A673 (cell line): ENCODE measurements around the gene FGD4. TPM values are rescaled to one million over a fixed set of nuclear protein-coding genes. Genes with fewer than 3 reads are reported as not detected.
"Not testable (repeated sequence)": the region's sequence is repeated elsewhere in the genome, so short reads cannot be mapped to it uniquely, and the experiment has no call there.

Experiments used
- BruUV-seq: library from RNA; stranded (reverse); fragments of 400-500 nt; replicated peaks from 2 replicates; lab custom pipeline; 2021; lab: Mats Ljungman, UMichigan
- CTCF ChIA-PET: fragments of 300-600 bp; sonication (Branson Sonifier 250); formaldehyde crosslinking; loops from one replicate; lab custom pipeline; 2022; ENCODE audit warnings: antibody characterized with exemption; lab: Charles Lee
- POLR2A ChIA-PET: fragments of 300-600 bp; sonication (Branson Sonifier 250); formaldehyde crosslinking; loops from one replicate; lab custom pipeline; 2022; ENCODE audit warnings: antibody characterized with exemption; ENCODE audit not compliant: low non-redundant PET; lab: Charles Lee
- DNase-seq: peaks from one replicate; pipeline ENCODE4 v3.0.0-alpha.2; 2015; ENCODE audit warnings: low spot score
- H3K27ac ChIP-seq: fragments of 200-600 bp; sonication (generic); 2 replicates; pipeline ENCODE4 v1.5.1; 2016; ENCODE audit warnings: mixed run types, low read depth, mild to moderate bottlenecking, mixed read lengths, antibody characterized with exemption, low read length; ENCODE audit not compliant: poor library complexity, severe bottlenecking
- H3K27me3 ChIP-seq: fragments of 200-600 bp; sonication (generic); replicated peaks from 2 replicates; pipeline ENCODE4 v1.6.1; 2017; ENCODE audit warnings: mixed run types, low read depth, mild to moderate bottlenecking, mixed read lengths, antibody characterized with exemption, low read length; ENCODE audit not compliant: insufficient read depth, poor library complexity
- H3K36me3 ChIP-seq: fragments of 200-600 bp; sonication (generic); 2 replicates; pipeline ENCODE4 v1.6.1; 2016; ENCODE audit warnings: mixed run types, mild to moderate bottlenecking, mixed read lengths, antibody characterized with exemption, low read length; ENCODE audit not compliant: insufficient read depth, poor library complexity, severe bottlenecking
- H3K4me1 ChIP-seq: fragments of 200-600 bp; sonication (generic); 2 replicates; pipeline ENCODE4 v1.6.1; 2017; ENCODE audit warnings: mixed run types, mild to moderate bottlenecking, mixed read lengths, antibody characterized with exemption, low read length; ENCODE audit not compliant: insufficient read depth, poor library complexity, severe bottlenecking
- H3K4me3 ChIP-seq: fragments of 200-600 bp; sonication (generic); 2 replicates; pipeline ENCODE4 v1.5.1; 2016; ENCODE audit warnings: low read depth, mixed run types, mild to moderate bottlenecking, mixed read lengths, low read length; ENCODE audit not compliant: poor library complexity, severe bottlenecking
- H3K9me3 ChIP-seq: fragments of 200-600 bp; sonication (generic); 2 replicates; pipeline ENCODE4 v1.6.1; 2016; ENCODE audit warnings: mixed run types, low read depth, mild to moderate bottlenecking, mixed read lengths, antibody characterized with exemption, low read length; ENCODE audit not compliant: poor library complexity, severe bottlenecking
- EZH2 ChIP-seq: fragments of 200-600 bp; sonication (generic); IDR thresholded peaks from 2 replicates; pipeline ENCODE4 v1.6.1; 2017; ENCODE audit warnings: borderline replicate concordance, low read depth, mild to moderate bottlenecking, mixed read lengths, antibody characterized with exemption, low read length; ENCODE audit not compliant: poor library complexity, severe bottlenecking
- intact Hi-C: fragments of 100-400 bp; cut with micrococcal nuclease; formaldehyde crosslinking; loops from one replicate; pipeline ENCODE4 v1.10.0; 2022; ENCODE audit not compliant: unreplicated experiment
- total RNA-seq: library from RNA; stranded (reverse); gene quantifications from 2 replicates; pipeline ENCODE4 v1.2.3, GENCODE V29; 2021
- TF ChIP-seq, protein P1 (sequence below): fragments of 300-800, 200-600 bp; sonication (generic); conservative IDR thresholded peaks from 2 replicates; pipeline ENCODE4 v1.5.1; 2017; ENCODE audit warnings: low read depth, mild to moderate bottlenecking, antibody characterized with exemption, low read length, moderate library complexity, mixed read lengths

Gene FGD4
- total RNA-seq, 1 experiment from 2014 or later, result 21.5 TPM

DNA sequence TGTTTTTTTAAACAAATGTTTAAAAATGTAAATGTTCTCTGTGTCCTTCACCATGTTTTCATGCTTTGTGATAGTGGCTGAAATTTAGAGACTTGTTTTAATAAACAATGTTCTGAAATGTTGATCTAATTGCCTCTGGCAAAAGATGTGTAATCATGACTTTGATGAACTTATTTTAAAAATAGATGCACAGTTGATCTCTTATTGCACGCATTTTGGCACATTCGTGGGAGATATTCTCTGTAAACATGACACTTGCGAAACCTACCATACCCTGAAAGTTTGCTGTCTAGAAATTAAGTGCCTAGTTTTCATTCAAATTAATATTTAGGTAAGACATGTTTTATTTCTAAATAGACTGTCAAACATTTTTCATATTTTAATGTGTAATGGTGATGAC is 160.1 kb downstream of the FGD4 start:
- POLR2A ChIA-PET, result no interaction called here

DNA sequence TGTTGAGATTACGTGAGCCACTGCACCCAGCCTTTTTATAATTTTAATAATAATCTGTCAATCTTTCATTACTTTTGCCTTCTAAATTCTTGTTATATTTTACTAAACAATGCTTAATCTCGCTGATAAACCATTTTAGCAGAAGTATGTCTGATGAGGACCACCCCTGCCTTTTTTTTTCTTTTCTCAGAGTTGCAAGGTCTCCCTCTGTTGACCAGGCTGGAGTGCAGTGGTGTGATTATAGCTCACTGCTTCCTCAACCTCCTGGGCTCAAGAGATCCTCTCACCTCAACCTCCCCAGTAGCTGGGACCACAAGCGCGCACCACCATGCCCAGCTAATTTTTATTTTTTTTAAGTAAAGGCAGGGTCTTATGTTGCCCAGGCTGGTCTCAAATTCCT is 161.2 kb downstream of the FGD4 start:
- no peak for DNase-seq
- TF ChIP-seq, protein P1, sequence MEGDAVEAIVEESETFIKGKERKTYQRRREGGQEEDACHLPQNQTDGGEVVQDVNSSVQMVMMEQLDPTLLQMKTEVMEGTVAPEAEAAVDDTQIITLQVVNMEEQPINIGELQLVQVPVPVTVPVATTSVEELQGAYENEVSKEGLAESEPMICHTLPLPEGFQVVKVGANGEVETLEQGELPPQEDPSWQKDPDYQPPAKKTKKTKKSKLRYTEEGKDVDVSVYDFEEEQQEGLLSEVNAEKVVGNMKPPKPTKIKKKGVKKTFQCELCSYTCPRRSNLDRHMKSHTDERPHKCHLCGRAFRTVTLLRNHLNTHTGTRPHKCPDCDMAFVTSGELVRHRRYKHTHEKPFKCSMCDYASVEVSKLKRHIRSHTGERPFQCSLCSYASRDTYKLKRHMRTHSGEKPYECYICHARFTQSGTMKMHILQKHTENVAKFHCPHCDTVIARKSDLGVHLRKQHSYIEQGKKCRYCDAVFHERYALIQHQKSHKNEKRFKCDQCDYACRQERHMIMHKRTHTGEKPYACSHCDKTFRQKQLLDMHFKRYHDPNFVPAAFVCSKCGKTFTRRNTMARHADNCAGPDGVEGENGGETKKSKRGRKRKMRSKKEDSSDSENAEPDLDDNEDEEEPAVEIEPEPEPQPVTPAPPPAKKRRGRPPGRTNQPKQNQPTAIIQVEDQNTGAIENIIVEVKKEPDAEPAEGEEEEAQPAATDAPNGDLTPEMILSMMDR, result no peak
- TF ChIP-seq EZH2, result no peak
- intact Hi-C loops, result no loop called here
- POLR2A ChIA-PET, result interaction anchor here (0.5 kb wide), 1 partner anchor 18 kb away, joined by 8 read pairs; no protein-coding TSS in a partner anchor
- Histone ChIP-seq H3K36me3 (no peaks in the 10 kb centered on the region), H3K4me1 (peaks cover 6% of the 10 kb centered on the region), H3K9me3 (no peaks in the 10 kb centered on the region), H3K27me3 (no peaks in the 10 kb centered on the region), H3K27ac (no peak overlapping the region), H3K4me3 (no peak overlapping the region)
- no TSS peak for BruUV-seq
- CTCF ChIA-PET, result interaction anchor here (0.6 kb wide), 1 partner anchor 38 kb away, joined by 4 read pairs; no protein-coding TSS in a partner anchor

More for the DNA sequence above, 160.1 kb downstream of the FGD4 start:
- Histone ChIP-seq H3K4me3 (no peak overlapping the region), H3K27ac (no peak overlapping the region), H3K36me3 (no peaks in the 10 kb centered on the region), H3K27me3 (no peaks in the 10 kb centered on the region), H3K9me3 (no peaks in the 10 kb centered on the region), H3K4me1 (peaks cover 6% of the 10 kb centered on the region)
- CTCF ChIA-PET, result no interaction called here
- BruUV-seq, result no TSS peak
- TF ChIP-seq EZH2, result no peak
- TF ChIP-seq, protein P1, result no peak
- no peak for DNase-seq
- intact Hi-C loops, result no loop called here

DNA sequence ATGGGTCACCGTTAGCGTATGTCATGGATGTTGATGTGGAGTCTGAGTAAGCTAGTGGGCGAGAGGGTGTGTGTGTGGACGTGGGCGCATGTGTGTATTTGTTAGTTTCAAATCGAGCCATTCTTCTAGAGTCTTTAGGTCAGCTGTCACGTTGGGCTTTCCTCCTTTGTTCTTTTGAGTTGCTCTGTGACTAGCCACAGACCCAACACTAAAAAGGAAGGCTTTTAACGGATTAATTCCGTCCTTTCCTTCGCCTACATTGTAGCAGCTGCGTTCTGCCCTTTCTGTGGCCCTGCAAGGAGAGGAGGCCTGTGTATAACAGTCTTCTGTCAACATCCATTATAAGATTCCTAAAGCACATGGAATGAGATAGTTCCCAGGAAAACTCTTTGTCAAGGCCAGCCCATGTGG is 162.6 kb downstream of the FGD4 start:
- intact Hi-C loops, result no loop called here
- Histone ChIP-seq H3K27ac (no peak overlapping the region), H3K4me3 (no peak overlapping the region), H3K36me3 (no peaks in the 10 kb centered on the region), H3K4me1 (peaks cover 6% of the 10 kb centered on the region), H3K27me3 (no peaks in the 10 kb centered on the region), H3K9me3 (no peaks in the 10 kb centered on the region)
- no peak for DNase-seq
- POLR2A ChIA-PET, result no interaction called here
- CTCF ChIA-PET, result no interaction called here
- no peak for TF ChIP-seq EZH2
- TF ChIP-seq, protein P1, result no peak
- BruUV-seq, result no TSS peak

DNA sequence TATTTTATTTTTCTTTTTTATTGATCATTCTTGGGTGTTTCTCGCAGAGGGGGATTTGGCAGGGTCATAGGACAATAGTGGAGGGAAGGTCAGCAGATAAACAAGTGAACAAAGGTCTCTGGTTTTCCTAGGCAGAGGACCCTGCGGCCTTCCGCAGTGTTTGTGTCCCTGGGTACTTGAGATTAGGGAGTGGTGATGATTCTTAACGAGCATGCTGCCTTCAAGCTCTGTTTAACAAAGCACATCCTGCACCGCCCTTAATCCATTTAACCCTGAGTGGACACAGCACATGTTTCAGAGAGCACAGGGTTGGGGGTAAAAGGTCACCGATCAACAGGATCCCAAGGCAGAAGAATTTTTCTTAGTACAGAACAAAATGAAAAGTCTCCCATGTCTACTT is 163.1 kb downstream of the FGD4 start:
- BruUV-seq, CTCF ChIA-PET, H3K4me3 ChIP-seq: not testable (repeated sequence)

More for the DNA sequence above, 163.1 kb downstream of the FGD4 start:
- H3K27me3 ChIP-seq, intact Hi-C loops, H3K27ac ChIP-seq, H3K9me3 ChIP-seq, H3K36me3 ChIP-seq, DNase-seq, POLR2A ChIA-PET, H3K4me1 ChIP-seq: not testable (repeated sequence)
